Spinal cord (tissue), 10 donors: Measurements from ENCODE around the gene CFAP157. TPM values are rescaled to one million over a fixed set of nuclear protein-coding genes. Genes with fewer than 3 reads are reported as not detected.
A peak's percentile ranks its signal among the peaks of the same experiment; 100 is the strongest.

Experiments used
- DNase-seq, 6 donors: peaks; one replicate each; pipeline versions ENCODE4 v3.0.0 to v3.0.0-alpha.2; 2013 to 2015; ENCODE audit warnings: low spot score in 6 of 6, low read depth in 4 of 6
- H3K27ac ChIP-seq: one replicate; pipeline ENCODE4 v1.5.1; 2013; ENCODE audit warnings: low read depth, low read length, control low read depth
- H3K27me3 ChIP-seq: one replicate; pipeline ENCODE4 v1.6.1; 2013; ENCODE audit warnings: low read length; ENCODE audit not compliant: control insufficient read depth, insufficient read depth
- H3K36me3 ChIP-seq: one replicate; pipeline ENCODE4 v1.6.1; 2013; ENCODE audit warnings: low read length; ENCODE audit not compliant: control insufficient read depth, insufficient read depth
- H3K4me1 ChIP-seq: one replicate; pipeline ENCODE4 v1.6.1; 2013; ENCODE audit warnings: low read length; ENCODE audit not compliant: control insufficient read depth, insufficient read depth
- H3K4me3 ChIP-seq: one replicate; pipeline ENCODE4 v1.5.1; 2013; ENCODE audit warnings: low read depth, low read length, control low read depth
- H3K9me3 ChIP-seq: one replicate; pipeline ENCODE4 v1.6.1; 2013; ENCODE audit warnings: low read length; ENCODE audit not compliant: control insufficient read depth, insufficient read depth
- WGBS: methylation state at CpG from one replicate; pipeline ENCODE4 v1.1.5; 2013; ENCODE audit warnings: missing lambda C conversion rate; ENCODE audit not compliant: insufficient coverage; 5-methylcytosine and 5-hydroxymethylcytosine counted together
- polyA plus RNA-seq, 2 donors: library from polyadenylated mRNA; unstranded; fragments of 120-200 nt; gene quantifications; one replicate each; pipeline ENCODE4 v1.2.1, GENCODE V29; 2013; ENCODE audit not compliant: insufficient read length in 2 of 2
- total RNA-seq, 2 donors: library from RNA; depleted of rRNA in 1 of 2; stranded (reverse); fragments of 120-200 nt in 1 of 2; fragments of >200 nt in 1 of 2; gene quantifications; one replicate each; pipeline versions ENCODE4 v1.2.3 to v1.2.4, GENCODE V29; 2013 to 2014
- donor health status: healthy.

The CFAP157 gene
- total and polyA plus RNA-seq, 4 donors: 1.1 to 28.0 (median 25.1) TPM

DNA sequence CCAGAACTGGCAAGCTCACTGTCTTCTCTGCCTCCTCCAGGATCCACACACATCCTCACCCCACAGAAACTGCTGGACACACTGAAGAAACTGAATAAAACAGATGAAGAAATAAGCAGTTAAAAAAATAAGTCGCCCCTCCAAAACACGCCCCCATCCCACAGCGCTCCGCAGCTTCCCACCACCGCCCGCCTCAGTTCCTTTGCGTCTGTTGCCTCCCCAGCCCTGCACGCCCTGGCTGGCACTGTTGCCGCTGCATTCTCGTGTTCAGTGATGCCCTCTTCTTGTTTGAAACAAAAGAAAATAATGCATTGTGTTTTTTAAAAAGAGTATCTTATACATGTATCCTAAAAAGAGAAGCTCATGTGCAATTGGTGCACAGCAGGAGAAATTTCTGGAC is 16.1 kb upstream of the CFAP157 start:
- no peaks in the 10 kb centered on the region for H3K4me1 ChIP-seq
- H3K9me3 ChIP-seq: no peaks in the 10 kb centered on the region
- no peak overlapping the region for H3K4me3 ChIP-seq
- H3K27me3 ChIP-seq: no peaks in the 10 kb centered on the region
- H3K27ac ChIP-seq: no peak overlapping the region
- no peak for DNase-seq
- 100% methylated on average over 8 of the region's 10 CpGs for WGBS
- H3K36me3 ChIP-seq: peaks cover 62% of the 10 kb centered on the region

DNA sequence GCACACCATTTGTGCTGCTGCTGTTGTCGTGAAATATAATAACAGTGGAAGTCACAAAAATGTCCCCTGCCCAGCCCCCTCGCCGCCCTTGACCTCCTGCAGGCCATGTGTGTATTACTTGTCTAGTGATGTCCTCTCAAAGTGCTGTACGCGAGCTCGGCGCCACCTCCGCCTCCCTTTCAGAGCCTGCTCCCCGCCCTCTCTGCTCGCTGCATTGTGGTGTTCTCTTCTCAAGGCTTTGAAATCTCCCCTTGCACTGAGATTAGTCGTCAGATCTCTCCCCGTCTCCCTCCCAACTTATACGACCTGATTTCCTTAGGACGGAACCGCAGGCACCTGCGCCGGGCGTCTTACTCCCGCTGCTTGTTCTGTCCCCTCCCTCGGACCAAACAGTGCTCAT is 14.7 kb upstream of the CFAP157 start:
- 67% methylated on average over 12 of the region's 20 CpGs for WGBS
- Histone ChIP-seq H3K4me3 (no peak overlapping the region), H3K4me1 (no peaks in the 10 kb centered on the region), H3K27me3 (no peaks in the 10 kb centered on the region), H3K36me3 (peaks cover 57% of the 10 kb centered on the region), H3K27ac (no peak overlapping the region), H3K9me3 (no peaks in the 10 kb centered on the region)
- no peak for DNase-seq

DNA sequence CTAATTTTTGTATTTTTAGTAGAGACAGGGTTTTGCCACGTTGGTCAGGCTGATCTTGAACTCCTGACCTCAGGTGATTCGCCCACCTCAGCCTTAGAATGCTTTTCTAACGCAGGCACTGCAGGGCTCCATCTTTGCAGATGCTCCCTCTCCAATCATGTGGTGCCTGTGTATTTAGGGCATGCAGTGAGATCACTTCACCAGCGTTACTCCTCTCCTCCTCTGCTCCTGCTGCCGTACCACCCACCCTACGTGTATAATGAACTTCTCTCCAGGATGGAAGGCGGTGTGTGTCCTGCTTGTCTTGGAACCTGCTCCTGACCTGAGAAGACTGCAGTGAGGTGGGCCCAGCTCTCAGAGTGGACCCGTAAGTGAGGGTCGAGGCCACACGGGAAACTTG is 13.6 kb upstream of the CFAP157 start:
- H3K4me3 ChIP-seq: no peak overlapping the region
- no peaks in the 10 kb centered on the region for H3K27me3 ChIP-seq
- H3K4me1 ChIP-seq: no peaks in the 10 kb centered on the region
- no peaks in the 10 kb centered on the region for H3K9me3 ChIP-seq
- H3K36me3 ChIP-seq: peaks cover 47% of the 10 kb centered on the region
- DNase-seq: no peak
- 88% methylated on average over 10 of the region's 10 CpGs for WGBS
- no peak overlapping the region for H3K27ac ChIP-seq

DNA sequence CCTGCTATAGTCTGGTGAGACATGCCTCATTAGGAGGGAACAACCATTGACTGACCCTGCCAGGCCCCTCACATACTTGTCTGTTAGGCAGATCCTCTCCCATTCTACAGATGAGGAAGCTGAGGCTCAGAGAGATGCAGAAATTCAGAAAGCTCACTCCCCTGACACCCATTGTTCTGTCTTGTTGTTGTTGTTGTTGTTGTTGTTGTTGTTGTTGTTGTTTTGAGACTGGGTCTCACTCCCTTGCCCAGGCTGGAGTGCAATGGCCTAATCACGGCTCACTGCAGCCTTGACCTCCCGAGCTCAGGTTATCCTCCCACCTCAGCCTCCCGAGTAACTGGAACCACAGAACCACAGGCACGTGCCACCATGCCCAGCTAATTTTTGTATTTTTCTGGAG is 13.1 kb upstream of the CFAP157 start:
- peaks cover 43% of the 10 kb centered on the region for H3K36me3 ChIP-seq
- WGBS: no CpG with 5 or more reads among the region's 4 CpGs
- H3K9me3 ChIP-seq: no peaks in the 10 kb centered on the region
- H3K27me3 ChIP-seq: no peaks in the 10 kb centered on the region
- H3K4me1 ChIP-seq: peaks cover 1% of the 10 kb centered on the region
- no peak overlapping the region for H3K27ac ChIP-seq
- no peak for DNase-seq
- no peak overlapping the region for H3K4me3 ChIP-seq

DNA sequence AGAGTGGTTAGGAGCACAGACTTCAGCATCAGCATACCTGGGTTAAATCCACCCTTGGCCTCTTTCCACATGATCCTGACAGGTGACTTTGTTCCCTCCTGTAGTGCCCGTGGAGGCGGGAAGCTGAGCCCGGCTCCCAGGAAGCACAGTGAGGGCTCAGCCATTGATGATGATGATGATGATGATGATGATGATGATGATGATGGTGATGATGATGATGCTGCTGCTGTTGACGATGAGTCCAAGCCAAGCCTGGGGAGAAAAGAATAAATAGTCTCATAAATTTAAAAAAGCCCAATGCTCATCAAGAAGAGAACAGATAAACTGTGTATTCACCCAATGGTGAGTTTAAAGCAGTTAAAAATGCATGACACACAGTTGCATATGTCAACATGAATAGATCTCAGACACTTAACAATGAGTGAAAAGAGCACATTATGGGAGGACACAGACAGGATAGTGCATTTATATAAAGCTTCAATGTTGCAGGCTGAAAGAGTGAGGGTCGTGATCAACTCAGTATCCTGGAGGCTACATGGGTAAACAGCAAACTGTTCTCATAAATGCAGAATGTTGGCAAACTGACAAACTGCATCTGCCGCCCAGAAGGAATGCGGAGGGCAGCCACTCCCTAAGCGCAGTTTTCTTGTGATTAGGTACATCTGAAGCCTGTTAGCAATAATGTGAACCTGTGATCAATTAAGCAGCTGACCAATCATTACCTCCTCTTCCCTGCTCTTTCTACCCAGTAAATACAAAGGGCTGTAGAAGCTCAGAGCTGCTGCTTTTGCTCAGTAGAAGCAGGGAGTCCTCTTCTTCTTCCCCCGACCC is 11.7 kb upstream of the CFAP157 start:
- Histone ChIP-seq H3K27ac (no peak overlapping the region), H3K4me1 (peaks cover 8% of the 10 kb centered on the region), H3K27me3 (no peaks in the 10 kb centered on the region), H3K9me3 (no peaks in the 10 kb centered on the region), H3K36me3 (peaks cover 31% of the 10 kb centered on the region), H3K4me3 (no peak overlapping the region)
- peak in 2 of 6 donors; percentile 17 to 25 for DNase-seq
- 96% methylated on average over 4 of the region's 9 CpGs for WGBS

DNA sequence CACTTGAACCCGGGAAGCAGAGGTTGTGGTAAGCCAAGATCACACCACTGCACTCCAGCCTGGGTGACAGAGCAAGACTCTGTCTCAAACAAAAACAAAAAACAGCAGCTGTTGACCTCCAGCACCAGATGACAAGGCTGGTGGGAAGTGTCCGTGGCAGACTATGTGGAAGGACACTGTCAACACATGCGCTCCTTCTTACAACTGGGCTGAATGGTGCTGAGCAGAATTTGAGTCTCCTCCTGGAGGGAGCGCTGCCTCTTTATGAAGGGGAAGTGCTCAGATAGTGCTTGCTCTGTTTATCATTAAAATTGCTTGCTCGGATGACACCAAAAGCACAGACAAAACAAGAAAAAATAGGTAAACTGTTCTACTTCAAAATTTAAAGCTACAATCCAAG is 9.2 kb upstream of the CFAP157 start:
- Histone ChIP-seq H3K4me1 (peaks cover 8% of the 10 kb centered on the region), H3K36me3 (peaks cover 10% of the 10 kb centered on the region), H3K9me3 (no peaks in the 10 kb centered on the region), H3K4me3 (no peak overlapping the region), H3K27me3 (no peaks in the 10 kb centered on the region), H3K27ac (no peak overlapping the region)
- DNase-seq: no peak
- 73% methylated on average over 4 of the region's 5 CpGs for WGBS

DNA sequence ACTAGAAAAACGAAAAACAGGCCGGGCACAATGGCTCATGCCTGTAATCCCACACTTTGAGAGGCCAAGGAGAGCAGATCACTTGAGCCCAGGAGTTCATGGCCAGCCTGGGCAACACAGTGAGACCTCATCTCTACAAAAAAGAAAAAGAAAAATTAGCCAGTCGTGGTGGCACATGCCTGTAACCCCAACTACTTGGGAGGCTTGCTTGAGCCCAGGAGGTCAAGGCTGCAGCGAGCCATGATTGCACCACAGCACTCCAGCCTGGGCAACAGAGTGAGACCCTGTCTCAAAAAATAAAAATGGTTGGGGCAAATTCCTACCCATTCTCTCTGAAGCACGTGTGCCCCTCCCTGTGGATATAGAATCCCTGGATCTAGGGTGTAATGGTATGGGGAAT is 8.4 kb upstream of the CFAP157 start:
- no peak for DNase-seq
- no peak overlapping the region for H3K4me3 ChIP-seq
- no peaks in the 10 kb centered on the region for H3K27me3 ChIP-seq
- peaks cover 7% of the 10 kb centered on the region for H3K36me3 ChIP-seq
- peak overlapping the region; percentile 71 for H3K27ac ChIP-seq
- H3K9me3 ChIP-seq: no peaks in the 10 kb centered on the region
- H3K4me1 ChIP-seq: peaks cover 8% of the 10 kb centered on the region
- 98% methylated on average over 4 of the region's 5 CpGs for WGBS

DNA sequence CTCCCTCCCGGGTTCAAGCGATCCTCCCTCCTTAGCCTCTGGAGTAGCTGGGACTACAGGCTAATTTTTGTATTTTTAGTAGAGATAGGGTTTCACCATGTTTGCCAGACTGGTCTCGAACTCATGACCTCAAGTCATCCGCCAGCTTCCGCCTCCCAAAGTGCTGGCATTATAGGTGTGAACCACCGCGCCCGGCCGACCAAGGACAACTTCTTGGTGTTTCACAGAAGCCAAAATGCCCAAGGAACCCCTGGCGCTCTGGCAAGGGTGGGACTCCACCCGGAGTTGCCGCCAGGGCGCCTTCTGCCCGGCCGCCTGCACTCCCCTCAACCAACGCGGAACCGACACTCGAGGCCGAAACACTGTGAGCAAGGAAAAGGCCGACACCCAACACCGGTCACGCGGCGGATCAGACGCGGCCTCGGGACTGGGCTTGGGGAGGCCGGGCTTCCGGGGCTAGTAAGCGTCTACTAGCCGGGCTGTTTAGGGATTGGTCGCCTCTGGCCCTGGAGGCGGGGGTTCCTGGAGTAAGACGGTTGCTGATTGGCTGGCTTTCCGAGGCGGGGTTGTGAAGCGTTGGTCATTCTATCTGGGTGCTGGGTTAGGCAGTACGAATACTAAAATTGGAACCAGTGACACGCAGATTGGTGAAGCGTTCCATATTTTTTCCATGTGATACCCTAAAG is 7.7 kb upstream of the CFAP157 start:
- Histone ChIP-seq H3K4me3 (peak overlapping the region; percentile 58), H3K4me1 (peaks cover 8% of the 10 kb centered on the region), H3K9me3 (no peaks in the 10 kb centered on the region), H3K27me3 (no peaks in the 10 kb centered on the region), H3K36me3 (peaks cover 3% of the 10 kb centered on the region), H3K27ac (peak overlapping the region; percentile 71)
- DNase-seq: peak; percentile 84 to 99 (median 91)
- 6% methylated on average over 39 of the region's 41 CpGs for WGBS

DNA sequence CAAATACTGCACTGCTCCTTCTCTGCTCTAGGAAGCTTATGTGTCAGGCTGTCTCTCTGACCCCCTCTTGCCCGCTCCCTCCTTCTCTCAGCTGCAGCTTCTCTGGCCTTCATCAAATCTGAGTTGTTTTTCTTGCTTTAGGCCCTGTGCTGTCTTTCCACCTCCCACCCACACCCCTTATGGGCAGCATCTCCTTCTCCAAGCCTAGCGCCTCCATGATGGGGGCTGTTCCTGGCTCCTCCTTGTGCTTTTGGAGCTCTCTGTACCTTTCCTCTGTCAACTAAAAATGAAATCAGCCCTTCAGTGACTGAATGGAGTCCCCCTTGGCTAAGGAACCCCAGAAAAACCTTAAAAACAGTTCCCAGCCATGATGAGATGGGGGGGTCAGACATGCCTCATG is 6.6 kb upstream of the CFAP157 start:
- DNase-seq: no peak

More for the DNA sequence above, 6.6 kb upstream of the CFAP157 start:
- Histone ChIP-seq H3K4me3 (no peak overlapping the region), H3K9me3 (no peaks in the 10 kb centered on the region), H3K27me3 (no peaks in the 10 kb centered on the region), H3K36me3 (no peaks in the 10 kb centered on the region), H3K27ac (no peak overlapping the region), H3K4me1 (peaks cover 9% of the 10 kb centered on the region)
- WGBS: 94% methylated on average over 2 of the region's 2 CpGs
